ENCODE measurements around the gene CCDC187. TPM values are rescaled to one million over a fixed set of nuclear protein-coding genes. Genes with fewer than 3 reads are reported as not detected.
"Not testable (repeated sequence)": the region's sequence is repeated elsewhere in the genome, so short reads cannot be mapped to it uniquely, and the experiment has no call there.

The CCDC187 gene
- total RNA-seq, 4 donors from 2014 or later: 0.20 TPM; not detected in 3

DNA sequence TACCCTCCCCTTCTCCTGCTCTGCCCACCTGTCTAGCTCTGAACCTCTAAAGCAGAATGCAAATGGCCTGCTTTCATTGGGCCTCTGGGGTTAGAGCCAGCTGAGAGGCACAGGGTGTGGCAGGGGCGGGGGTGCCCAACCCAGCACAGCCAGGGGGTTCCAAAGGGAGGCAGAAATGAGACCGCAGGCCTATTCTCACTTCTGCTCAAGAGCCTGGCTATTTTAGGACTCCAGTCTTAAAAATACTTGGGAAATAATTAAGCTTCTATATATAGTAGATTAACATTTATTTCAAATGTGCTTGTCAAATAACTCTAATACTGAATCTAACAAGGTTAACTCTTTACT lies 63.9 kb downstream of the CCDC187 start:
- Histone ChIP-seq H3K4me1 (peaks cover 0 to 35% (median 22%) of the 10 kb centered on the region in 4 donors), H3K27ac (no peak overlapping the region), H3K27me3 (no peaks in the 10 kb centered on the region), H3K36me3 (peaks cover 0 to 24% (median 0%) of the 10 kb centered on the region in 3 donors), H3K4me3 (no peak overlapping the region), H3K9me3 (no peaks in the 10 kb centered on the region)
- DNase-seq (ENCODE audit: low spot score in 2 of 2): no peak
- 51 to 67% methylated on average over 2 of the region's 2 CpGs for WGBS, 2 donors
- TF ChIP-seq POLR2A (IDR thresholded peaks at IDR 0.05): no peak
- TF ChIP-seq EP300 (IDR thresholded peaks at IDR 0.05): no peak
- TF ChIP-seq, protein P1, sequence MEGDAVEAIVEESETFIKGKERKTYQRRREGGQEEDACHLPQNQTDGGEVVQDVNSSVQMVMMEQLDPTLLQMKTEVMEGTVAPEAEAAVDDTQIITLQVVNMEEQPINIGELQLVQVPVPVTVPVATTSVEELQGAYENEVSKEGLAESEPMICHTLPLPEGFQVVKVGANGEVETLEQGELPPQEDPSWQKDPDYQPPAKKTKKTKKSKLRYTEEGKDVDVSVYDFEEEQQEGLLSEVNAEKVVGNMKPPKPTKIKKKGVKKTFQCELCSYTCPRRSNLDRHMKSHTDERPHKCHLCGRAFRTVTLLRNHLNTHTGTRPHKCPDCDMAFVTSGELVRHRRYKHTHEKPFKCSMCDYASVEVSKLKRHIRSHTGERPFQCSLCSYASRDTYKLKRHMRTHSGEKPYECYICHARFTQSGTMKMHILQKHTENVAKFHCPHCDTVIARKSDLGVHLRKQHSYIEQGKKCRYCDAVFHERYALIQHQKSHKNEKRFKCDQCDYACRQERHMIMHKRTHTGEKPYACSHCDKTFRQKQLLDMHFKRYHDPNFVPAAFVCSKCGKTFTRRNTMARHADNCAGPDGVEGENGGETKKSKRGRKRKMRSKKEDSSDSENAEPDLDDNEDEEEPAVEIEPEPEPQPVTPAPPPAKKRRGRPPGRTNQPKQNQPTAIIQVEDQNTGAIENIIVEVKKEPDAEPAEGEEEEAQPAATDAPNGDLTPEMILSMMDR (IDR thresholded peaks at IDR 0.05): no peak

- TF ChIP-seq EP300 (IDR thresholded peaks at IDR 0.05): no peak
- TF ChIP-seq, protein P1 (IDR thresholded peaks at IDR 0.05): no peak
- WGBS, 2 donors: 80 to 83% methylated on average over 19 to 25 of the region's 25 CpGs
- DNase-seq (ENCODE audit: low spot score in 2 of 2): no peak
These were observed 64.5 kb downstream of the CCDC187 start for GRCh38 chr9:136239135-136239982.

GRCh38 chr9:136238342-136238732 lies 65.6 kb downstream of the CCDC187 start:
- Histone ChIP-seq H3K4me3 (no peak overlapping the region), H3K27ac (no peak overlapping the region), H3K9me3 (no peaks in the 10 kb centered on the region), H3K4me1 (peaks cover 0 to 18% (median 8%) of the 10 kb centered on the region in 4 donors), H3K36me3 (peaks cover 0 to 38% (median 0%) of the 10 kb centered on the region in 3 donors), H3K27me3 (no peaks in the 10 kb centered on the region)
- WGBS, 2 donors: 64 to 73% methylated on average over 12 of the region's 12 CpGs
- TF ChIP-seq, protein P1 (IDR thresholded peaks at IDR 0.05): no peak
- TF ChIP-seq EP300 (IDR thresholded peaks at IDR 0.05) (no peak), POLR2A (IDR thresholded peaks at IDR 0.05) (no peak)
- DNase-seq (ENCODE audit: low spot score in 2 of 2): no peak

More at GRCh38 chr9:136239135-136239982, 64.5 kb downstream of the CCDC187 start:
- Histone ChIP-seq H3K4me3 (no peak overlapping the region), H3K27ac (no peak overlapping the region), H3K36me3 (peaks cover 0 to 30% (median 0%) of the 10 kb centered on the region in 3 donors), H3K4me1 (peaks cover 0 to 29% (median 16%) of the 10 kb centered on the region in 4 donors), H3K27me3 (no peaks in the 10 kb centered on the region), H3K9me3 (no peaks in the 10 kb centered on the region)

GRCh38 chr9:136237486-136238341 lies 66.2 kb downstream of the CCDC187 start:
- H3K27ac ChIP-seq: no peak overlapping the region
- DNase-seq (ENCODE audit: low spot score in 2 of 2): no peak
- H3K4me3 ChIP-seq: no peak overlapping the region
- TF ChIP-seq, protein P1 (IDR thresholded peaks at IDR 0.05): no peak
- TF ChIP-seq EP300 (IDR thresholded peaks at IDR 0.05) (no peak), POLR2A (IDR thresholded peaks at IDR 0.05) (no peak)
- 90 to 93% methylated on average over 26 to 31 of the region's 32 CpGs for WGBS, 2 donors
- H3K9me3 ChIP-seq: no peaks in the 10 kb centered on the region
- H3K27me3 ChIP-seq: no peaks in the 10 kb centered on the region
- peaks cover 0 to 12% (median 5%) of the 10 kb centered on the region in 4 donors for H3K4me1 ChIP-seq
- H3K36me3 ChIP-seq: peaks cover 0 to 38% (median 0%) of the 10 kb centered on the region in 3 donors

- 91 to 93% methylated on average over 35 to 40 of the region's 43 CpGs for WGBS, 2 donors
- H3K4me1 ChIP-seq; H3K27ac ChIP-seq; H3K4me3 ChIP-seq; DNase-seq (ENCODE audit: low spot score in 2 of 2); H3K9me3 ChIP-seq; H3K27me3 ChIP-seq: not testable (repeated sequence)
- peaks cover 0 to 41% (median 0%) of the 10 kb centered on the region in 3 donors for H3K36me3 ChIP-seq
These were observed 67.2 kb downstream of the CCDC187 start for GRCh38 chr9:136236471-136237410.

Measured in tibial nerve (tissue), 4 donors.